ENCODE measurements around the gene TRPT1. TPM values are rescaled to one million over a fixed set of nuclear protein-coding genes. Genes with fewer than 3 reads are reported as not detected.
A peak's percentile ranks its signal among the peaks of the same experiment; 100 is the strongest.

Gene TRPT1
- total and polyA plus RNA-seq, 9 of the 15 experiments (the other 6 are each of a cell fraction or from before 2014, with no cell fraction given), result 4.6 to 41.7 (median 23.1) TPM

- TF ChIP-seq MXD1 (CRISPR knock-in tag; IDR thresholded peaks at IDR 0.05; ENCODE audit: borderline replicate concordance, poor library complexity, severe bottlenecking) (no peak), EP300 (IDR thresholded peaks at IDR 0.05; ENCODE audit: low read length) (peak; percentile 21; the same call in 1 of the 2 replicates), POLR2G (IDR thresholded peaks at IDR 0.05; ENCODE audit: low read depth, low read length) (peak; percentile 96), OTX1 (CRISPR knock-in tag; IDR thresholded peaks at IDR 0.05) (no peak; the same call in 1 of the 2 replicates), ZBTB11 (CRISPR knock-in tag; IDR thresholded peaks at IDR 0.05) (peak in 2 of 3 experiments; percentile 39 to 83; a peak in 2 of 6 replicates), MTA2 (IDR thresholded peaks at IDR 0.05; ENCODE audit: low read depth) (no peak; the same call in 1 of the 2 replicates), BCOR (IDR thresholded peaks at IDR 0.05) (no peak), XRCC5 (IDR thresholded peaks at IDR 0.05; ENCODE audit: low read depth, low read length) (0 out of 2 replicates have a peak, but pooled peaks have one; percentile 7), CREB3L1 (IDR thresholded peaks at IDR 0.05; ENCODE audit: borderline replicate concordance, low read depth) (peak; percentile 67; the same call in 1 of the 2 replicates), THRA (IDR thresholded peaks at IDR 0.05) (no peak), SUPT5H (IDR thresholded peaks at IDR 0.05) (peak; percentile 96), MCM5 (IDR thresholded peaks at IDR 0.05; ENCODE audit: low read depth) (no peak), ZBTB7A (IDR thresholded peaks at IDR 0.05; ENCODE audit: borderline replicate concordance, control insufficient read depth, low read depth, low read length) (peak; percentile 96), TFAP4 (CRISPR knock-in tag; IDR thresholded peaks at IDR 0.05; ENCODE audit: borderline replicate concordance) (peak; percentile 42; the same call in 1 of the 2 replicates), MXI1 (IDR thresholded peaks at IDR 0.05; ENCODE audit: low read depth, low read length) (0 out of 2 replicates have a peak, but pooled peaks have one; percentile 4), NR4A1 (CRISPR knock-in tag; IDR thresholded peaks at IDR 0.05) (no peak; the same call in 1 of the 2 replicates), NR4A1 (tag; IDR thresholded peaks at IDR 0.05) (no peak; the same call in 1 of the 2 replicates), POLR2H (tag; IDR thresholded peaks at IDR 0.05; ENCODE audit: low read depth) (peak; percentile 93), PHF21A (IDR thresholded peaks at IDR 0.05; ENCODE audit: borderline replicate concordance, low read depth) (0 out of 2 replicates have a peak, but pooled peaks have one; percentile 42)
Observed at GRCh38 chr11:64240435-64241240, 14.7 kb upstream of the TRPT1 start, which contains the start of gene FKBP2 (continued).
